HCT116 (cell line): ENCODE data around the gene MAPRE3. TPM values are rescaled to one million over a fixed set of nuclear protein-coding genes. Genes with fewer than 3 reads are reported as not detected.

Experiments
- ATAC-seq: fragments of 200-7000 bp; cut with Tn5 transposase; 2 replicates; pipeline ENCODE4 v1.9.1; 2020; ENCODE audit warnings: mild to moderate bottlenecking, moderate library complexity
- BruUV-seq: library from RNA; stranded (reverse); fragments of 400-500 nt; replicated peaks from 2 replicates; lab custom pipeline; 2021; lab: Mats Ljungman, UMichigan
- CTCF ChIA-PET: fragments of 300-600 bp; sonication (Branson Sonifier 250); formaldehyde crosslinking; loops from one replicate; lab custom pipeline; 2021; ENCODE audit warnings: antibody characterized with exemption; lab: Charles Lee
- POLR2A ChIA-PET: fragments of 300-600, 350-600 bp; sonication (Branson Sonifier 250); formaldehyde crosslinking; loops from one replicate; lab custom pipeline; 2021; ENCODE audit warnings: antibody characterized with exemption; lab: Charles Lee
- RAD21 ChIA-PET, 2 experiments: fragments of 300-600 bp; sonication (Branson Sonifier 250); formaldehyde crosslinking; loops; one replicate each; lab custom pipeline; 2023; ENCODE audit warnings: low total read pairs in 2 of 2; ENCODE audit not compliant: uncharacterized antibody in 2 of 2, unreplicated experiment in 2 of 2, low non-redundant PET in 1 of 2; lab: Charles Lee
- DNase-seq: peaks from one replicate; pipeline ENCODE4 v3.0.0-alpha.2; 2010; ENCODE audit warnings: low read depth, low spot score
- H2AFZ ChIP-seq: fragments of 200-600 bp; shearing (Covaris generic), sonication (generic); 2 replicates; pipeline ENCODE4 v1.6.1; 2017; ENCODE audit warnings: low read depth, mixed run types, mixed read lengths, antibody characterized with exemption, low read length; ENCODE audit not compliant: poor library complexity, severe bottlenecking
- H3K27ac ChIP-seq: 2 replicates; pipeline ENCODE4 v1.5.1; 2012; ENCODE audit warnings: low read depth, low read length
- H3K27me3 ChIP-seq: fragments of 200-600 bp; sonication (generic); 2 replicates; pipeline ENCODE4 v1.6.1; 2016; ENCODE audit warnings: mixed run types, low read length, mixed read lengths; ENCODE audit not compliant: insufficient read depth
- H3K36me3 ChIP-seq, 2 experiments: fragments of 200-500 bp in 1 of 2; fragments of 200-600 bp in 1 of 2; sonication (Bioruptor generic) in 1 of 2; sonication (generic) in 1 of 2; 2 replicates each; pipeline versions ENCODE4 v1.5.1 to v1.6.1; 2014 to 2016; ENCODE audit warnings: low read length in 2 of 2, inconsistent platforms in 1 of 2, mixed read lengths in 1 of 2, mixed run types in 1 of 2; ENCODE audit not compliant: insufficient read depth in 2 of 2, control insufficient read depth in 1 of 2
- H3K4me1 ChIP-seq, 2 experiments: fragments of 200-600 bp in 1 of 2; sonication (generic) in 1 of 2; 2 replicates each; pipeline versions ENCODE4 v1.5.1 to v1.6.1; 2012 to 2017; ENCODE audit warnings: low read length in 2 of 2, inconsistent platforms in 1 of 2, mild to moderate bottlenecking in 1 of 2, mixed read lengths in 1 of 2, mixed run types in 1 of 2, moderate library complexity in 1 of 2; ENCODE audit not compliant: insufficient read depth in 2 of 2, control insufficient read depth in 1 of 2
- H3K4me2 ChIP-seq: fragments of 200-600 bp; sonication (generic); 2 replicates; pipeline ENCODE4 v1.6.1; 2017; ENCODE audit warnings: mixed run types, low read length, mixed read lengths
- H3K4me3 ChIP-seq, 2 experiments: fragments of 200-600 bp in 1 of 2; sonication (generic) in 1 of 2; replicated peaks in 1 of 2; 2 replicates each; pipeline ENCODE4 v1.5.1; 2011 to 2016; ENCODE audit warnings: low read length in 2 of 2, control low read depth in 1 of 2, low read depth in 1 of 2, mild to moderate bottlenecking in 1 of 2, mixed read lengths in 1 of 2, mixed run types in 1 of 2
- H3K79me2 ChIP-seq: fragments of 200-600 bp; sonication (generic); 2 replicates; pipeline ENCODE4 v1.6.1; 2017; ENCODE audit warnings: mild to moderate bottlenecking, mixed run types, low read length, moderate library complexity, mixed read lengths; ENCODE audit not compliant: insufficient read depth
- H3K9ac ChIP-seq: fragments of 200-600 bp; sonication (generic); 2 replicates; pipeline ENCODE4 v1.6.1; 2016; ENCODE audit warnings: low read length, mixed read lengths
- H3K9me2 ChIP-seq: fragments of 200-600 bp; sonication (generic), shearing (Covaris generic); 2 replicates; pipeline ENCODE4 v1.6.1; 2017; ENCODE audit warnings: mixed run types, mild to moderate bottlenecking, moderate library complexity; ENCODE audit not compliant: insufficient read depth
- H3K9me3 ChIP-seq, 2 experiments: fragments of 200-500 bp in 1 of 2; fragments of 200-600 bp in 1 of 2; sonication (Bioruptor generic) in 1 of 2; sonication (generic) in 1 of 2; 2 replicates each; pipeline ENCODE4 v1.6.1; 2014 to 2017; ENCODE audit warnings: low read length in 2 of 2, mixed read lengths in 2 of 2, inconsistent platforms in 1 of 2, low read depth in 1 of 2, mild to moderate bottlenecking in 1 of 2, mixed run types in 1 of 2, moderate library complexity in 1 of 2; ENCODE audit not compliant: control insufficient read depth in 1 of 2, insufficient read depth in 1 of 2
- H4K20me1 ChIP-seq: fragments of 200-600 bp; sonication (generic), shearing (Covaris generic); 2 replicates; pipeline ENCODE4 v1.6.1; 2017; ENCODE audit warnings: mixed run types, mild to moderate bottlenecking, moderate library complexity; ENCODE audit not compliant: insufficient read depth
- CBX3 ChIP-seq: IDR thresholded peaks from 2 replicates; pipeline ENCODE4 v1.6.1; 2012; ENCODE audit warnings: low read depth
- EGR1 ChIP-seq: IDR thresholded peaks from 2 replicates; pipeline ENCODE4 v1.6.1; 2012; ENCODE audit warnings: low read depth
- ELF1 ChIP-seq: IDR thresholded peaks from 2 replicates; pipeline ENCODE4 v1.6.1; 2012; ENCODE audit warnings: low read depth, borderline replicate concordance
- EZH2 ChIP-seq: fragments of 200-600 bp; sonication (generic); IDR thresholded peaks from 2 replicates; pipeline ENCODE4 v1.6.1; 2017; ENCODE audit warnings: antibody characterized with exemption, mixed run types
- EZH2phosphoT487 ChIP-seq: fragments of 200-600 bp; IDR thresholded peaks from 2 replicates; pipeline ENCODE4 v1.6.1; 2018; ENCODE audit warnings: antibody characterized with exemption, borderline replicate concordance
- POLR2AphosphoS5 ChIP-seq: IDR thresholded peaks from 2 replicates; pipeline ENCODE4 v1.6.1; 2011; ENCODE audit warnings: mild to moderate bottlenecking, low read depth, low read length, moderate library complexity
- SP1 ChIP-seq: IDR thresholded peaks from 2 replicates; pipeline ENCODE4 v1.6.1; 2012; ENCODE audit warnings: low read depth
- SRF ChIP-seq: IDR thresholded peaks from 2 replicates; pipeline ENCODE4 v1.6.1; 2012; ENCODE audit warnings: low read depth
- ZFX ChIP-seq: fragments of 450-650 bp; IDR thresholded peaks from 2 replicates; pipeline ENCODE4 v1.6.1; 2017
- intact Hi-C: fragments of 100-400 bp; cut with micrococcal nuclease; formaldehyde crosslinking; loops from 2 replicates; pipeline ENCODE4 v1.10.0; 2022
- total RNA-seq: library from RNA; stranded (reverse); gene quantifications from one replicate; pipeline ENCODE4 v1.2.1, GENCODE V29; 2021; ENCODE audit not compliant: unreplicated experiment
- TF ChIP-seq, protein P1 (sequence below): IDR thresholded peaks from 2 replicates; pipeline ENCODE4 v1.6.1; 2011; ENCODE audit warnings: mild to moderate bottlenecking, low read length, moderate library complexity; ENCODE audit not compliant: insufficient replicate concordance; ENCODE audit errors: extremely low read depth

The MAPRE3 gene
- total RNA-seq, 1 experiment from 2014 or later = 12.1 TPM

DNA sequence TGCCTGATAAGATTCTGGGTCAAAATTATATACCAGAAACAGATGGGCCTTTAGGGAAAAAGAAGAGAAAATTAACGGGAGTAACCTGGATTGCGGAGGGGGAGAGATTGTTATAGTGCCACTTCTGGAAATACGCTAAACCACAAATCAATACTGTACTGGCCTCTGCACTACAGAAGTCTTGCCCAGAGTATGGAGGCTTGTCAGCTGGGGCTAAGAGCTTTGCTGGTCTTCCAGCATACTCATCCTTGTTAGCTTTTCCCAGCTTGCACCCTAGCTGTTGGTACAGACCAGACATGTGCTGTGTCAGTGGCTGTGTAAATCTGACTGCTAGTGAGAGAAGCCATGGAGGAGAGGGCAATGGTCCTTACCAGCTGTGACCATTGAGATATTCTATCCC is 89.9 kb downstream of the MAPRE3 start:
- RAD21 ChIA-PET = no interaction called here
- no peak overlapping the region for H3K27ac ChIP-seq
- POLR2A ChIA-PET = no interaction called here

DNA sequence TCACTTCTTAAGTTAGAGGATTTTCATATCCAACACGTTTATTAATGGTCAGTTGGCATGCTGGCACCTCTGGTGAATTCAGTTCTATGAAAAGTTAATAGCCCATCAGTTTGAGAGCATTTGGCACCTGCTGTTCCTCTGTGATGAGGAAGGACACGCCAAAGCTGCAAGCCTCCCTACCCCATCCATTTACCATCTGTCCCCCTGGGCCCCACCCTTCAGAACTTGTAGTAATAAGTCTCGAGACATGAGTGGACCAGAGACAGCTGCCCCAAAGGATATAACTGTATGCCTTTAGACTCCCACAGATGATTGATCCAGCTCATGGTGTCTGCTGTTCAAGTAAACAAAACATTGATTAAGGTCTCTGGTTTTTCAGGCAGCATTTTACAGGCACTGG is 94.7 kb downstream of the MAPRE3 start:
- no peak for ATAC-seq
- BruUV-seq = no TSS peak

More for the DNA sequence above, 89.9 kb downstream of the MAPRE3 start:
- Histone ChIP-seq H3K36me3 (peaks cover 6 to 11% of the 10 kb centered on the region in 2 experiments; a peak in 2 of 4 replicates), H3K9me3 (no peaks in the 10 kb centered on the region), H2AFZ (no peak overlapping the region), H3K4me1 (no peaks in the 10 kb centered on the region), H4K20me1 (no peaks in the 10 kb centered on the region), H3K9ac (no peak overlapping the region), H3K27me3 (no peaks in the 10 kb centered on the region), H3K9me2 (no peaks in the 10 kb centered on the region), H3K4me3 (no peak overlapping the region), H3K79me2 (no peaks in the 10 kb centered on the region), H3K4me2 (no peak overlapping the region)
- no peak for ATAC-seq
- BruUV-seq = no TSS peak
- no peak for DNase-seq
- TF ChIP-seq CBX3 = no peak
- no peak for TF ChIP-seq EGR1
- no peak for TF ChIP-seq SP1
- CTCF ChIA-PET = no interaction called here
- intact Hi-C loops = no loop called here

More for the DNA sequence above, 94.7 kb downstream of the MAPRE3 start:
- Histone ChIP-seq H2AFZ (no peak overlapping the region), H4K20me1 (no peaks in the 10 kb centered on the region), H3K27me3 (no peaks in the 10 kb centered on the region), H3K4me1 (peaks cover 2 to 3% of the 10 kb centered on the region in 2 experiments; a peak in 3 of 4 replicates), H3K36me3 (peaks cover 14 to 17% of the 10 kb centered on the region in 2 experiments; a peak in 3 of 4 replicates), H3K4me2 (no peak overlapping the region), H3K9ac (no peak overlapping the region), H3K4me3 (no peak overlapping the region), H3K9me2 (no peaks in the 10 kb centered on the region), H3K9me3 (no peaks in the 10 kb centered on the region), H3K27ac (no peak overlapping the region), H3K79me2 (peaks cover 21% of the 10 kb centered on the region)
- ChIA-PET CTCF (no interaction called here), POLR2A (no interaction called here), RAD21 (no interaction called here)
- no peak for DNase-seq
- TF ChIP-seq POLR2AphosphoS5 (no peak), SRF (no peak), SP1 (no peak), EZH2phosphoT487 (no peak), EZH2 (no peak), ELF1 (no peak), ZFX (no peak)
- TF ChIP-seq, protein P1, sequence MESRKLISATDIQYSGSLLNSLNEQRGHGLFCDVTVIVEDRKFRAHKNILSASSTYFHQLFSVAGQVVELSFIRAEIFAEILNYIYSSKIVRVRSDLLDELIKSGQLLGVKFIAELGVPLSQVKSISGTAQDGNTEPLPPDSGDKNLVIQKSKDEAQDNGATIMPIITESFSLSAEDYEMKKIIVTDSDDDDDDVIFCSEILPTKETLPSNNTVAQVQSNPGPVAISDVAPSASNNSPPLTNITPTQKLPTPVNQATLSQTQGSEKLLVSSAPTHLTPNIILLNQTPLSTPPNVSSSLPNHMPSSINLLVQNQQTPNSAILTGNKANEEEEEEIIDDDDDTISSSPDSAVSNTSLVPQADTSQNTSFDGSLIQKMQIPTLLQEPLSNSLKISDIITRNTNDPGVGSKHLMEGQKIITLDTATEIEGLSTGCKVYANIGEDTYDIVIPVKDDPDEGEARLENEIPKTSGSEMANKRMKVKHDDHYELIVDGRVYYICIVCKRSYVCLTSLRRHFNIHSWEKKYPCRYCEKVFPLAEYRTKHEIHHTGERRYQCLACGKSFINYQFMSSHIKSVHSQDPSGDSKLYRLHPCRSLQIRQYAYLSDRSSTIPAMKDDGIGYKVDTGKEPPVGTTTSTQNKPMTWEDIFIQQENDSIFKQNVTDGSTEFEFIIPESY = no peak
- intact Hi-C loops = no loop called here
